Left ventricle myocardium superior (tissue), 1 donor: ENCODE data around the gene STX16. TPM values are rescaled to one million over a fixed set of nuclear protein-coding genes. Genes with fewer than 3 reads are reported as not detected.
A peak's percentile ranks its signal among the peaks of the same experiment; 100 is the strongest.
"Not testable (repeated sequence)": the region's sequence is repeated elsewhere in the genome, so short reads cannot be mapped to it uniquely, and the experiment has no call there.

Experiments used
- ATAC-seq: fragments of 200-7000 bp; cut with Tn5 transposase; one replicate; pipeline ENCODE4 v1.9.1; 2020; ENCODE audit warnings: mild to moderate bottlenecking, moderate library complexity
- DNase-seq: peaks from one replicate; pipeline ENCODE4 v3.0.0-alpha.2; 2020
- intact Hi-C: fragments of 100-400 bp; cut with micrococcal nuclease; formaldehyde crosslinking; loops from one replicate; pipeline ENCODE4 v1.11.0; 2022
- total RNA-seq: library from RNA; stranded (reverse); fragmentation: NEBNext Ultra II Directional; extraction: Animal tissue kit (Norgen Biotek cat#: 25700); gene quantifications from one replicate; pipeline ENCODE4 v1.2.1, GENCODE V29; 2021
- donor health status: DM: no; HTN: yes; CAD: no; lungs with severe emphysema.

Gene STX16
- total RNA-seq, 1 donor from 2014 or later: 24.8 TPM

DNA sequence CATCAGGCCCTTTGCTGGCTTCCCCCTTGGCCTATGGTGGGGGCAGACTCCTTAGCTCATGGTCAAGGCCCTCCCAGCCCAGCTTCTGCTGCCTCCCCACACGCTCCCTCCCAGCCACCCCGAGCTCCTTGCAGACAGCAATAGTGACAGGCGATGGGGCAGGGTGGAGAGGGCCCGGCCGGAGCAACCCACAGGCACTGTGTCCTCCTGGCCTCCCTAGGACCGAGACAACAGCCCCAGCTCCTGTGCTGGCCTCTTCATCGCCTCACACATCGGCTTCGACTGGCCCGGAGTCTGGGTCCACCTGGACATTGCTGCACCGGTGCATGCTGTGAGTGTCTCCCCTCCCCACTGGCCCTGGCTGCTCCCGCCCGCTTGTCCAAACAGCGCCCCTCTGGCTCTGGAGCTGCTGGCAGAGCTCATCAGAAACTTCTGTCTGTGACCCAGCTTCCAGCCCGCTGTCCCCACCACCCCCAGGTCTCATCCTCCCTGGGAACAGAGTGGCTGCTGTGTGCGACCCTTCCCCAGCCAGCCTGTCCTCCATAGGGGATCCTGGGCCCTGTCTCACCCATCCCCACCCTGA, 63.3 kb downstream of the STX16 start:
- ATAC-seq: no peak
- no peak for DNase-seq
- intact Hi-C loops: no loop called here

DNA sequence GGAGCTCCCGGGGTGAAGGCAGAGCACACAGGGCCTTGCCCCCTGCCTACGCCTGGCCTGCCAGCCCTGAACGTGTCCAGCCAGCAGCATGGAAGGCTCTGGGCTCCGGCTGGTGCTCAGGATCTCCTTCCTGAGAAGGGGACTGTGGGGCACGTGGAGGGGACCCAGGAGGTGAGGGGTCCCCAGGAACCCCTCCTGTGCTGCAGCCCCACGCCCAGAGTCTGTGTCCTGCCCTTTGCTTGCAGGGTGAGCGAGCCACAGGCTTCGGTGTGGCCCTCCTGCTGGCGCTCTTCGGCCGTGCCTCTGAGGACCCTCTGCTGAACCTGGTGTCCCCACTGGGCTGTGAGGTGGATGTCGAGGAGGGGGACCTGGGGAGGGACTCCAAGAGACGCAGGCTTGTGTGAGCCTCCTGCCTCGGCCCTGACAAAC, 63.9 kb downstream of the STX16 start:
- DNase-seq: no peak

DNA sequence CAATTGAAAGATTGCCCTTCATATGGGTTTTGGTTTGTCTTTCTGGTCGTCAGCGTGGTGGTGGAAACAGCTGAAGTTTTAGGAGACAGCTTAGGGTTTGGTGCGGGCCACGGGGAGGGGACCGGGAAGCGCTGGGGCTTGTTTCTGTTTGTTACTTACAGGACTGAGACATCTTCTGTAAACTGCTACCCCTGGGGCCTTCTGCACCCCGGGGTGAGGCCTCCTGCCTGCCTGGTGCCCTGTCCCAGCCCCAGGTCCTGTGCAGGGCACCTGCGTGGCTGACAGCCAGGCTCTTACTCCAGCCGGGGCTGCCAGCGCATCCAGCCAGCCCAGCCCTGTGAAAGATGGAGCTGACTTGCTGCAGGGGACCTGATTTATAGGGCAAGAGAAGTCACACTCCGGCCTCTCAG, 64.3 kb downstream of the STX16 start:
- intact Hi-C loops: no loop called here
- DNase-seq: no peak
- ATAC-seq: no peak

More for the DNA sequence above, 63.9 kb downstream of the STX16 start:
- ATAC-seq: no peak
- intact Hi-C loops: no loop called here

DNA sequence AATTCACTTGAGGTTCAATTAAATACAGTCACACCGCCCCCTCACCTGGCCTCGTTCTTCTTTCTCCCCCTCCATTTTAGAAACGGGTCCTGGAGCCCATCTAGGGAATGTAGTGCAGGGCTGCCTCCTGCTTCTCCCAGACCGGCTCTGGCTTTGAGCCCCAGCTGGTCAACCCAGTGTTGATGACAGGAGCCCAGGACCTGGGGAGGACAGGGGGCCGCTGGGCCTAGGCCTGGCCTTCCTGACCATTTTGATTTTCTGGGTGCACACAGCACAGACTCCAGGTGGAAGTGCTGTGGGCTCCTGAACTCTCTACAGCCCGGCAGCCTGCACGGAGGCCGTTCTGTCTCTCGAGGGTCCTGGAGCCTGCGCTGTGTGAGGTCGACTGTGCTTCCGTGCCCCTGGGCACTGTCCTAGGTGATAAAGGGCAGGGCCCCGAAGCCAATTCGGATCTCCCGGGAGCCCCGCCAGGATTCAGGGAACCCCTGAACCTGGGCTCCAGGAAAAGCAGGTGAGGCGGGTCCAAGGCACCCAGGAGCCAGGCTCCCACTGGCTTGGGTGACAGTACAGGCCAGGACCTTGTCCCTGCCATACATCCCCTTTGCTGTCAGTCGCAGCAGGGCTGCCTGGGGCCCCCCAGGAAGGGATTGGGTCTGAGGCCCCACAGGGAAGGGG, 64.9 kb downstream of the STX16 start:
- DNase-seq (no peak), ATAC-seq (no peak)
- intact Hi-C loops: no loop called here

DNA sequence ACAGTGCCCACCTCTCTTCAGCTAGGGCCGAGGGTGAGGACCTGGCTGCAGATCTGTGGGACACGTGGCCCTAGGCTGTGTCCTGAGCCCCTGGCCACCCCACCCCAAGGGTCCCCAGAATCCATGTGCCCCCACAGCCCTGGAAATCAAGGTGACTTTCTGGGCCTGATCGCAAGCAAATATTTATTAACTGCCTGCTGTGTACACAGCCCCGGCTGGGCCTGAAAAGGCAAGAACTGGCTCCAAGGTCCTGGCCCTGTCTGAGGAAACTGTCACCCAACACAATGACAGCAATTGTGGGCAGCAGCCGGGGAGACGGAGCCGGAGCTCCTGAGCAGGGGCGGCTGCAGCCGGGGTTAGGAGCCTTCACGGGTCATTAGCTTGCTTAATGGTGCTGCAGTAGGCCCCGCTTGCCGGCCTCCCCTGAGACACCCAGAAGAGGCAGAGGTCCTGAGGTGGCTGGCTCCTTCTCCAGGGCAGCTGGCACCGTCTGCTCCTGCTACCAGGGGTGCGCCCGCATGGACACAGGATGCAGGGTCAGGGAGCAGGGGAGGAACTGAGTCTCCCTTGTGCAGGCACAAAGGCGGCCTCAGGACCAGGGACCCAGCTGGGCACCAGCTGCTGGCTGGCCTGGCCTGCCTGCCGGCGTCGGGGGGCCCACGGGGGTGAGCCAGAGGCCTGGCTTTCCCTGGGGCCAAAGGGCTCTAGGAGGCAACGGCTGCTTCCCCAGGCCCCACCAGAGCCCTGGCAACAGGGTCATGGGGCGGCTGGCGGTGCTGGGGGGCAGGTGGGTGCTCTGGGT, 65.6 kb downstream of the STX16 start:
- intact Hi-C loops: no loop called here
- no peak for DNase-seq
- peak; percentile 8 for ATAC-seq

DNA sequence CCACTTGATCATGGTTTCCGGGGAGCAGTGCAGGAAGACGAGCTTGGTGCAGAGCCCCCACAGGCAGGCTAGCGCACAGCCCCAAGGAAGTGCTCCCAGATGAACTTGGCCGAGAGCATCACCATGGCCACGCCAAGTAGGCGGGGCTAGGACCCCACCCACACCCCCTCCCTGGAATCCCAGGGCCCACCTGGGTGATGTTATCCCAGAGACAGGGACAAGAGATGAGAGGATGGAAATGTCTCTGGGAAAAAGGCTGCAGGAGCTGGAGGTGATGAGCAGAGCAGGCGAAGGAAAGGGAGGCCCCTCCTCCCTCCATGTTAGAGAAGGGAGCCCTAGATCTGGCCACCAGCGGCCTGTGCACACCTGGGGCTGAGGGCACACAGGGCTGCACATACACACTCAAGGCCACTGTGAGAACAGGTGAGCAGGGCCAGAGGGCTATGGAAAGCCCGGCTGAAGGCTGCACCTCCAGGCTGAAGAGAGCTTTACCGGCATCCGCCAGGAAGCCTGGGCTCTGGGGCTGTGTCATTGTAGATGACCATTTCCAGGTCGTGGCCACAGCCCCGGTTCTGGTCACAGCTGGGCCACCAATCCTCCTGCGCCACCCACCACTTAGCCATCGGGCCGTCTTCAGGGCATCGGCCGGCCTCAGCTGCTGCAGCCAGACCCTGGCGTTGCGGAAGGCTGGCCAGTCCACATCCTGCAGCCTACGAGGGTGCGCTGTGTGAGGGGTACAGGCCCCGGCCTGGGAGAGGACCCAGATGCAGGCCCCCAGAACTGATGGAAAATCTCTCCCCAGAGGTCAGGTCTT, 66.4 kb downstream of the STX16 start:
- intact Hi-C loops: no loop called here
- peak; percentile 6 for ATAC-seq
- DNase-seq: no peak

DNA sequence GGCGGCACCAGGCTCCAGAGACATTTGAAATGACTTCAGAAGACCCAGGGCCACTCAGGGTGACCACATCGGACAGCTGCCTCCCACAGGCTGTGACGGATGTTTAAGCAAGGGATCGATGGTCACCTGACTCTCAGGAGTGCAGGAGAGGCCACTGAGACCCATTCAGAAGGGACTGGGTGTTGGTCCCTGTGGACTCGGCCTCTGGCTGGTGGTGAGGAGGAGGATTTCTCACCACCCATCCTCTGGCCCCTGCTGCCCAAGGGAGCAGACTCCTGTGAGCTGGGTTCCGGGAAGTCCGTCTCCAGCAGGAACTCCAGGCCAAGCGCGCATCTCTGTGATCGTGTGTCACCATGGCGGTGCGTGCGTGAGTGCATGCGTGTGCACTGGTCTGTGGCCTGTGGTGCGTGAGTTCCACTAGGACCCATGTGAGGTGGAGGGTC, 67.1 kb downstream of the STX16 start:
- intact Hi-C loops: no loop called here
- DNase-seq (no peak), ATAC-seq (no peak)

DNA sequence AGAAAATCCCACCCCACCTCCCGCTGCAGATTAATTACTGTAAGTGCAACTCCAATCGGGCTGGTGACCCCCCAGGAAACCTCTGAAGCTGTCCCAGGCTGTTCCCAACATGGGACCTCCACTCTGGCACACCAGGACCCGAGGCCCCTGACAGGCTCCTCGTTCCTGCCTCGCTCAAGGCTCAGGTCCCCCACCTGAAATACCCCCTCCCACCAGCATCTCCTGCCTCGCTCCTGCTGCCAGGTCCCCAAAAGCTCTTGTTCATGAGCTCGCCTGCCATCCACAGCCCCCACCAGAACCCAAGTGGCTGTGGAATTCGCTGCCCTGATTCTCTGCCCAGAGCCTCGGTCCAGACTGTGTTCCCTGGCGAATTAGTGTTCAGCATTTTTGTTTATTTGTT, 67.6 kb downstream of the STX16 start:
- intact Hi-C loops: no loop called here
- no peak for DNase-seq
- no peak for ATAC-seq

DNA sequence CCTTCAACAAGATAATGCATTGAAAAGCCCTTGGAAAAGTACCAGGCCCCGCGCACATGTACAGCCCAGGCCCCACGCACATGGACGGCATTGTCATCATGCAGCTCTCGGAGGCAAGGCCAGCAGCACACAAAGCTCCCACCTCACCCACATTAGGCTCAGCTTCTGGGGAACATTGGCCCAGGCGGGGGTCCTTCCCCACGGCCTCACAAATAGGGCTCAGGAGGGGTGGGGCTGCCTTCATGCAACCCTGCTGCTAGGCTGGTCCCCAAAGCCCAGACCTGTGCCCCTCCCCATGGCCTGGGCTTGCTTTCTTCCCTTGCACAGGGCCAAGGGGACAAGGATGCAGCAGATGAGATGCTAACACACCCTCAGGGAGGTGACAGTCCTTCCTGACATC, 68.2 kb downstream of the STX16 start:
- ATAC-seq: no peak
- intact Hi-C loops: no loop called here
- DNase-seq: no peak

DNA sequence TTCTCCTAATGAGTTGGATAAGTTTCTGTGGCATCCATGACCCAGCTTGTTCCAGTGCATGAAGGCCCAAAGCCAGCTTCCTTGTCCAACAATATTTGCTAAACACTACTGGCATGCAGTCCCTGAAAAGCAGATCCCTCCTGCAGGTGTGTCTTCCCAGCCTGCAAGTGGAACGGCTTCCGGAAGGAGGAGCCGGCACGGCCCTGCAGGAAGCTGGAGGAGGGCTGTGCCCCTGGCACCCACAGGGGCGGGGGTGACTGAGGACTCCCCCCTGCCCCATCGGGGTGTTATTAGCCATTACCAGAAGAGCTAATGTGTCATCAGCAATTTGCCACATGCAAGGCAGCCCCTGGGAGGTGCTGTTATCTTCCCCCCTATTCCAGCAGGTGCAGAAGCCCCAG, 68.9 kb downstream of the STX16 start:
- no peak for DNase-seq
- intact Hi-C loops: no loop called here
- no peak for ATAC-seq

DNA sequence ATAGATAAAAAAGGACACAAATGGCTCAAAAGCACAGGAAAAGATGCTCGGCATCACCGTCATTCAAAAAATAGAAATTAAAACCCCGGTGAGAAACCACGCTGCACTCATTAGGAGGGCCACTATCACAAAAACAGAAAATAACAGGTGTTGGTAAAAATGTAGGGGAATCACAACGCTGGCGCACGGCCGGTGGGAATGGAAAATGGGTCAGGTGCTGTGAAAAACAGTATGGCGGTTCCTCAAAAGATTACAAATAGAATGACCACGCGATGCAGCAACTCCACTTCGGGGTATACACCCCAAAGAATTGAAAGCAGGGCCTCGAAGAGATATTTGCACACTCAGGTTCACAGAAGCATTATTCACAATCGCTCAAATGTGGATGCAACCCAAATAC, 69.8 kb downstream of the STX16 start:
- no peak for DNase-seq
- intact Hi-C loops: no loop called here
- no peak for ATAC-seq

DNA sequence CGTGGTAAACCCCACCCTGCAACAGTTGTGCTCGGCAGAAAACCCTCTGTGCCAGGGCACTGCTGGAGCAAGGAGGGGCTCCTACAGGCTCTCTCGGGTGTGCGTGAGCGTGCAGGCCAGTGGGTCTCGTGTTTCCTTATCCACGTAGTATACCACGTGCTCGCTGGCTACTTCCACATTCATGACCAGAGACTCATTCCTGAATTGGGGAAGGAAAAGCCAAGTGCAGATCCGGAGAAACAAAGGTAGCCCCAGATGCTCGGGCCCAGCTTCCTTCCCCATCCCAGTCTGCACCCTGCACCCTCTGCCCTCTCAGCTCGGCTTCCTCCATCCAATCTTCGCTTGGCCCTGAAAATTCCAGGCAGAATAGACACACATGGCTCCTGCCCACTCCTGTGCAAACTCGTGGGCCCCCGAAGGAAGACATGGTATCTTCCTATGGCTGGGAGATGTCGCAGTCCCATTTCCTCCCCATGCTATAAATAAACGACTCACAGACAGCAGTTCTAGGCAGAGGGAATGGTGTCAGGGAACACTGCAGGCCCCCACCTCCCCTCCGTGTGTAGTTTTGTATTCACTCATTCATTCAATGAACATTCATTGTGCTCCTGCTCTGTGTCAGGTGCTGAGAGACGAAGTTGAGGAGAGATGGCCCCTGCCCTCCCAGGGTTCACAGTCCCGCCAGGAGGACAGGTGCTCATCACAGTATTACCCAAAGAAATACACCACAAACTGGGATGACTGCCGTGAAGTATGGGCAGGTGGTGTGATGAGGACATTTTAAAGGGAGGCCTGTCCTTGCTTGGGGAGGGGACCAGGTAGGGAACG, 71.1 kb downstream of the STX16 start:
- peak; percentile 56 for ATAC-seq
- no peak for DNase-seq
- intact Hi-C loops: no loop called here

DNA sequence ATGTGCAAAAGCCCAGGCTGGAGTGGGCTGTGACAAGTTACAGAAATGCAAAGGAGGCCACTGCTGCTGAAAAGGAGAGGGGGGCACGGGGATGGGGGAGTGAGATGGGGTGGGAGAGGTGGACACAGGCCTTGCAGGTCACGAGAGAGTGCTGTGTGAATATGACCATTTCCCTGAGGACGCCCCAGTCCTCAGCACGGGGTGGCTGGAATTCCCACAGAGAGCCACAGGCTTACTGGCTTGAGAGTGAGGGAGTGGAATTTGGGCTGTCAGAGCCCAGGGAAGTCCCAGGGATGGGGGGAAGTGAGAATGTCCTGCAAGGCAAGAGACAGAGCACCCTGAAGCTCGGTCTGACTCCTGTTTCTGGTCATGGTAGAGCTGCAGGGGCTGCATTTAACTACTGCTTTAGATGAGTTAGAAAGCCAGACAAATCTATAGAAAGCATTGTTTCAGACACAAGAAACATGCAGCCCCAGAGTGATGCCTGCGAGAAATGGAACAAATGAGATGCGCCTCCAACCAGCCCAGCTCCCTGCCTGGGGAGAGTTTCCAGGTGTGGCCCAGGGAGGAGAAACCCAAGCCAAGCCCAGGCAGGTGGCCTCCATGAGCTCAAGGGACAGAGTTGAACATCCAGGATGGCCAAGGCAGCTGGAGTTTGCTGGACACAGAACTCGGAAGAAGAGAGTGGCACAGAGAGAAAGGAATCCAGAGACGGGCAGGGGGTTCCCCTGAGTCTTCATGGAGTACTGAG, 72.0 kb downstream of the STX16 start:
- intact Hi-C loops: no loop called here
- DNase-seq (no peak), ATAC-seq (no peak)

DNA sequence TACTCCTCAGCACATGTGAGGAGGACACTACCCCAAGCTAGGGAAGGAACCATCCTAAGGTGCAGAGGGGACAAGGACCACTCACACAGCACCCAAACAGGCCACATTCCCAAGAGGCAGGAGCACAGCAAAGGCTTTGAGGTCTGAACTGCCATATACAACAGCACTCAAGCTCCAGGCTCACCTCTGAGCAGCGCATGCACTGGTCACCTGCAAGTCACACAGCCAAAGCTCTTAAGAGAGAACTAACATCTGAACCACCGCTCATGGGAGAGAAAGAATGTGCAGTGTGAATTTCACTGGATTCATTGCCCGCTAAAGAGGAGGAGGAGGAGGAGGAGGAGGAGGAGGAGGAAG, 72.5 kb downstream of the STX16 start:
- ATAC-seq (no peak), DNase-seq (no peak)
- intact Hi-C loops: no loop called here

DNA sequence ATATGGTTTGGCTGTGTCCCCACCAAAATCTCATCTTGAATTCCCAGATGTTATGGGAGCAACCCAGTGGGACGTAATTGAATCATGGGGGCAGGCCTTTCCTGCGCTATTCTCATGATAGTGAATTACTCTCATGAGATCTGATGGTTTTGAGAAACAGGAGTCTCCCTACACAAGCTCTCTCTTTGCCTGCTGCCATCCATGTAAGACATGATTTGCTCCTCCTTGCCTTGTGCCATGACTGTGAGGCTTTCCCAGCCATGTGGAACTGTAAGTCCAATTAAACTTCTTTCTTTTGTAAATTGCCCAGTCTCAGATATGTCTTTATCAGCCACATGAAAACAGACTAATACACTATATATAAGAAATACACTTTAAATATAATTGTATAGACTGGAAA, 75.1 kb downstream of the STX16 start:
- ATAC-seq, DNase-seq, intact Hi-C loops: not testable (repeated sequence)
